Ovary (tissue), 9 donors: ENCODE measurements around the gene ATG14. TPM values are rescaled to one million over a fixed set of nuclear protein-coding genes. Genes with fewer than 3 reads are reported as not detected.

ENCODE experiments used
- DNase-seq, 5 donors: peaks; one replicate each; pipeline ENCODE4 v3.0.0-alpha.2; 2019 to 2020
- H3K27ac ChIP-seq, 2 donors: fragments of 200-600 bp; one replicate each; pipeline versions ENCODE4 v1.5.1 to v1.8.0; 2019 to 2022
- H3K27me3 ChIP-seq: fragments of 200-600 bp; one replicate; pipeline ENCODE4 v1.8.0; 2022
- H3K36me3 ChIP-seq: fragments of 200-600 bp; sonication (generic); one replicate; pipeline ENCODE4 v1.5.1; 2019
- H3K4me1 ChIP-seq: one replicate; pipeline ENCODE4 v1.8.1; 2013; ENCODE audit warnings: mild to moderate bottlenecking, moderate library complexity; ENCODE audit not compliant: insufficient read depth
- H3K4me3 ChIP-seq: fragments of 200-600 bp; sonication (generic); one replicate; pipeline ENCODE4 v1.5.1; 2017
- H3K9me3 ChIP-seq, 2 donors: fragments of 200-600 bp in 1 of 2; sonication (generic) in 1 of 2; one replicate each; pipeline versions ENCODE4 v1.5.1 to v1.8.1; 2013 to 2019; ENCODE audit warnings: mild to moderate bottlenecking in 1 of 2, moderate library complexity in 1 of 2
- EP300 ChIP-seq: sonication (generic); formaldehyde crosslinking; IDR thresholded peaks from one replicate; pipeline ENCODE4 v1.6.1; 2017; ENCODE audit warnings: antibody characterized with exemption
- POLR2A ChIP-seq: fragments of 450-650 bp; IDR thresholded peaks from one replicate; pipeline ENCODE4 v1.6.1; 2017; ENCODE audit warnings: antibody characterized with exemption, mild to moderate bottlenecking, moderate library complexity
- WGBS, 3 donors: extraction: QIAGEN DNeasy Blood & Tissue Kit in 1 of 3; methylation state at CpG; one replicate each; pipeline versions ENCODE4 v1.1.5 to v1.1.7; 2013 to 2017; 5-methylcytosine and 5-hydroxymethylcytosine counted together
- intact Hi-C, 4 donors: fragments of 100-400 bp; cut with DNase I; formaldehyde crosslinking; loops; one replicate each; pipeline versions ENCODE4 v1.11.0 to v1.15.1; 2022 to 2023
- polyA plus RNA-seq, 2 donors: library from polyadenylated mRNA; stranded (reverse); fragments of 200-250 nt in 1 of 2; fragments of 350-450 nt in 1 of 2; fragmentation: Illumina TruSeq in 1 of 2; extraction: RNeasy Lipid Tissue Mini Kit (QIAGEN cat#74804) in 1 of 2; gene quantifications; one replicate each; pipeline ENCODE4 v1.2.3, GENCODE V29; 2013 to 2014
- total RNA-seq, 7 donors: library from RNA; depleted of rRNA in 2 of 7; stranded (reverse); fragments of >200 nt in 2 of 7; fragmentation: NEBNext Ultra II Directional in 3 of 7; extraction: Animal tissue kit (Norgen Biotek cat#: 25700) in 3 of 7; gene quantifications; one replicate each; pipeline versions ENCODE4 v1.1.0 to v1.2.4, GENCODE V29; 2016 to 2023
- TF ChIP-seq, protein P1 (sequence below), 3 donors: fragments of 450-650 bp in 2 of 3; fragments of 200-600 bp in 1 of 3; IDR thresholded peaks; one replicate each; pipeline versions ENCODE4 v1.5.1 to v1.8.0; 2016 to 2022; ENCODE audit warnings: antibody characterized with exemption in 3 of 3, mild to moderate bottlenecking in 1 of 3
- donor health status: DM: no; HTN: no; CAD: no; lungs with moderate emphysema.
- donor health status: DM: no; HTN: no; CAD: no.
- donor health status: Bipolar disorder and iron deficiency.
- donor health status: DM: yes; HTN: yes; CAD: no.
- donor health status: DM: no; HTN: no; CAD: no.
- donor health status: DM: yes; HTN: yes; CAD: no.

ATG14 gene
- total and polyA plus RNA-seq, 9 donors: 9.5 to 22.5 (median 12.1) TPM

DNA sequence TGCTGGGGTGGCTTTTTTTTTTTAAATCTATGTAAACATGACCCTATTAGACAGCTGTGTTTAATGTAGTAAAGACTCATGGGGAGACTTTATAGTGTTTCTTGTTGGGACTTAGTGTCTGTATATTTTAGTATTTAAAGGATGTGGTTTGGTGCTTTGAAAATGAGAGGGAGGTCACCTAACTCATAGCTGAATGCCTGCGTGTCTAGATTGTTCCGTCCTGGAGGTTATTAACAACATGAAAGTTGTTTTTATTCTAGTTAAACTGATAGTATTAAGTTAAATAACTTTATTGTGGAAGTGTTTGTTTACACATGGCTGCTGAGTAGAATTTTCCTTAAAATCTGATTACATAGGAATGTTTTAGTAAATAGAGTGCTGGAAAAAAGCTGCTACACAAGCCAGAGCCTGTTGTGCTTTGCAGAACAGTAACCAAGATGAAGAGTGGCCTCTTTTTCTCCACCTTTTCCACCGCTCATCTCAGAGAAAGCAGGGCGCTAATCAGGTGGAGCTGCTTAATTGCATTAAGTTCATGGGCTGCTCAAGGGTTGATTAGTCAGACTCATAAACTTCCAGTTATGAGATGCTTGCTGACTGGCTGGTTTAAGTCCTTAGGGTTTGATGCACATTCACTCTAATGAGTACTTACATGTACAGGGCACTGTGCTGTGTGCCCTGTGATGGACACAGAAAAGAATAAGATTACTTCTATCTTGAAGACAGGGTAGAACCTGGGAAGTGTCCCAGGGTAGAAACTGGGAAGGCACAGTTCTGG lies 77.7 kb downstream of the ATG14 start:
- no peak overlapping the region for H3K4me3 ChIP-seq
- H3K36me3 ChIP-seq: no peaks in the 10 kb centered on the region
- intact Hi-C loops: no loop called here

GRCh38 chr14:55332654-55333570 lies 78.7 kb downstream of the ATG14 start:
- DNase-seq: no peak
- TF ChIP-seq, protein P1, sequence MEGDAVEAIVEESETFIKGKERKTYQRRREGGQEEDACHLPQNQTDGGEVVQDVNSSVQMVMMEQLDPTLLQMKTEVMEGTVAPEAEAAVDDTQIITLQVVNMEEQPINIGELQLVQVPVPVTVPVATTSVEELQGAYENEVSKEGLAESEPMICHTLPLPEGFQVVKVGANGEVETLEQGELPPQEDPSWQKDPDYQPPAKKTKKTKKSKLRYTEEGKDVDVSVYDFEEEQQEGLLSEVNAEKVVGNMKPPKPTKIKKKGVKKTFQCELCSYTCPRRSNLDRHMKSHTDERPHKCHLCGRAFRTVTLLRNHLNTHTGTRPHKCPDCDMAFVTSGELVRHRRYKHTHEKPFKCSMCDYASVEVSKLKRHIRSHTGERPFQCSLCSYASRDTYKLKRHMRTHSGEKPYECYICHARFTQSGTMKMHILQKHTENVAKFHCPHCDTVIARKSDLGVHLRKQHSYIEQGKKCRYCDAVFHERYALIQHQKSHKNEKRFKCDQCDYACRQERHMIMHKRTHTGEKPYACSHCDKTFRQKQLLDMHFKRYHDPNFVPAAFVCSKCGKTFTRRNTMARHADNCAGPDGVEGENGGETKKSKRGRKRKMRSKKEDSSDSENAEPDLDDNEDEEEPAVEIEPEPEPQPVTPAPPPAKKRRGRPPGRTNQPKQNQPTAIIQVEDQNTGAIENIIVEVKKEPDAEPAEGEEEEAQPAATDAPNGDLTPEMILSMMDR (IDR thresholded peaks at IDR 0.05): no peak
- WGBS, 3 donors: 31 to 49% (median 32%) methylated on average over 7 of the region's 7 CpGs
- no peaks in the 10 kb centered on the region for H3K27me3 ChIP-seq
- no peaks in the 10 kb centered on the region for H3K36me3 ChIP-seq
- H3K4me1 ChIP-seq: peaks cover 13% of the 10 kb centered on the region
- H3K9me3 ChIP-seq: no peaks in the 10 kb centered on the region
- no peak overlapping the region for H3K27ac ChIP-seq
- intact Hi-C loops: no loop called here
- H3K4me3 ChIP-seq: no peak overlapping the region

More for the DNA sequence above, 77.7 kb downstream of the ATG14 start:
- peaks cover 10% of the 10 kb centered on the region for H3K4me1 ChIP-seq
- H3K27me3 ChIP-seq: no peaks in the 10 kb centered on the region
- no peak for DNase-seq
- no peak for TF ChIP-seq EP300
- TF ChIP-seq, protein P1 (IDR thresholded peaks at IDR 0.05): no peak
- TF ChIP-seq POLR2A: no peak
- H3K9me3 ChIP-seq: no peaks in the 10 kb centered on the region
- 28 to 57% (median 42%) methylated on average over 4 of the region's 4 CpGs for WGBS, 3 donors
- H3K27ac ChIP-seq: no peak overlapping the region

DNA sequence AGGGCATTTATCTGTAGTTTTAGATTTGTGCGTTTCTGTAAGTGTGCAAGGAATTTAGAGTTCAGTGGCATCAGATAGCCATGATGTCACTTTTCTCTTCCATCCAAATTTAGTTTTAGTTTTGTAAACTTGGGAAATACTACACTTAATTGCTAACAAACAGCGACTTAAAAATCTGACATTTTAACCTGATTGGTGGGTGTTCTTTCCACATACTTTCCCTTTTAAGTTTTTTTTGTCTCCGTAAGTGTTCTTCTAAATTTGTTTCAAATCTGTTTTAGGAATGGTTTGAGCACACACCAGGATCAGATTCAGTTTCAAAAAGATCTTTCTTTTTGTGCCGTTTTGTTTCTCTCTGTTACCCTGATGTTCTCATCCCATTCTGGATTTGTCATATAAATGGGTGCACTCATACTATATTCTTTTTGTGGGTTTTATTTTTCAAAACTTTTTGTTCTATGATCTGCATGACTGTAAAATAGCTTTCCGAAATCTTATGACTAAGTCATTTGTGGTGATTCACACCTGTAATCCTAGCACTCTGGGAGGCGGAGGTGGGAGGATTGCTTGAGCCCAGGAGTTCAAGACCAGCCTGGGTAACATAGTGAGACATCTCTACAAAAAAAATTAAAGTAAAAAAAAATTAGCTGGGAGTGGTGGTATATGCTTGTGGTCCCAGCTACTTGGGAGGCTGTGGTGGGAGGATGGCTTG lies 81.5 kb downstream of the ATG14 start:
- no peak overlapping the region for H3K4me3 ChIP-seq
- TF ChIP-seq POLR2A (no peak), EP300 (no peak)
- TF ChIP-seq, protein P1 (IDR thresholded peaks at IDR 0.05): no peak
- 26 to 34% (median 28%) methylated on average over 6 of the region's 6 CpGs for WGBS, 3 donors
- intact Hi-C loops: no loop called here
- no peaks in the 10 kb centered on the region for H3K36me3 ChIP-seq
- H3K4me1 ChIP-seq: peaks cover 13% of the 10 kb centered on the region
- no peaks in the 10 kb centered on the region for H3K9me3 ChIP-seq
- no peaks in the 10 kb centered on the region for H3K27me3 ChIP-seq
- peak overlapping the region in 1 of 2 donors; percentile 47 for H3K27ac ChIP-seq
- DNase-seq: no peak

DNA sequence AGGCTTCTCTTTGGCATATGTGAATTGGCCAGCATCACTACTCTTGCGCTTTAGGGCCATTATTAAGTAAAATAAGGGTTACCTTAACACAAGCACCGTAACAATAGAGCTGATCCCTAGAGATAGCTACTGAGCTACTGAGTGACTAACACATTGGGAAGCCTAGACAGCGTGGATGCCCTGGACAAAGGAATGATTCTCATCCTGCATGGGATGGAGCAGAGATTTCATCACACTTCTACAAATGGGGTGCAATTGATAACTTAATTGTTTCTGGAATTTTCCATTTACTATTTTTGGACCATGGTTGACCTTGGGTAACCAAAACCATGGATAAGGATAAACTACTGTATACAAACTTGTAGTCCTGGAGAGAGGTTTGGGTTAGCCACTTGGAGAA lies 83.3 kb downstream of the ATG14 start:
- H3K4me1 ChIP-seq: peaks cover 6% of the 10 kb centered on the region
- no peak for DNase-seq
- no peaks in the 10 kb centered on the region for H3K9me3 ChIP-seq
- TF ChIP-seq POLR2A: no peak
- TF ChIP-seq, protein P1 (IDR thresholded peaks at IDR 0.05): no peak
- no peak for TF ChIP-seq EP300
- H3K27me3 ChIP-seq: no peaks in the 10 kb centered on the region
- intact Hi-C loops: no loop called here
- WGBS, 3 donors: 86 to 94% (median 92%) methylated on average over 3 of the region's 3 CpGs
- no peak overlapping the region for H3K4me3 ChIP-seq
- no peak overlapping the region for H3K27ac ChIP-seq
- no peaks in the 10 kb centered on the region for H3K36me3 ChIP-seq
